D721Med (cell line): ENCODE results near the gene FANCC.

Experiments used
- DNase-seq: peaks from one replicate; pipeline ENCODE4 v3.0.0; 2011; ENCODE audit warnings: low spot score; ENCODE audit not compliant: insufficient read length
- FAIRE-seq: peaks from 2 replicates; lab custom pipeline; 2011; peaks lifted over from hg19 to GRCh38; lab: Jason Lieb, UNC
- CTCF ChIP-seq: IDR thresholded peaks from 2 replicates; pipeline ENCODE4 v1.5.1; 2012; ENCODE audit warnings: mild to moderate bottlenecking, control low read depth; ENCODE audit not compliant: insufficient read depth; ENCODE audit errors: missing control alignments

The FANCC gene

GRCh38 chr9:95099321-95100070 lies 218.0 kb downstream of the FANCC start:
- DNase-seq: no peak
- FAIRE-seq: no peak
- TF ChIP-seq CTCF: no peak

DNA sequence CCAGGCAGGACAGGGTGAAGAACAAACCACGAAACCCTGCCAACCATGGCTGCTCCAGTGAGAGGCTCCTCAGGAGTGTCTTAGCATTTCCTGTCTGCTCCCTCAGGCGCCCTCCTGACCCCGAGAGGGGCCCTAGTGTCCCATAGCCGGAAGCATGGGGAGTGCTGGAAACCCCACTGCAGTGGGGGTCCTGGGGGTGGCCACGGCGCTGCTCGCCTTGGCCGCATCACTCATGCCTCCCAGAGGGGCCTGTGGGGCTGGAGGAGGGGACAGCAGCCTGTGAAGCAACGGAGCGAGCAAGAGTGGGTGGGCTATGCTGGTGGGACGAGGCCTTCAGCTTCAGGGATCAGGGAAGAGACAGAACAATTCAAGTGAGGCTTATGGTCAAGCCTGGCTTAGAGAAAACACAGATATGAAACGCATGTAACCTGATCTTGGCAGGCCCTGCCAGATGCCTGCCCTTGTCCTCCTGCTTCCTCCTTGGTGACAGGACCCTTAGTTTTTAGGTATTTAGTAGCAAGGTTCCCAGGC lies 219.1 kb downstream of the FANCC start:
- DNase-seq: no peak
- TF ChIP-seq CTCF: no peak
- no peak for FAIRE-seq

DNA sequence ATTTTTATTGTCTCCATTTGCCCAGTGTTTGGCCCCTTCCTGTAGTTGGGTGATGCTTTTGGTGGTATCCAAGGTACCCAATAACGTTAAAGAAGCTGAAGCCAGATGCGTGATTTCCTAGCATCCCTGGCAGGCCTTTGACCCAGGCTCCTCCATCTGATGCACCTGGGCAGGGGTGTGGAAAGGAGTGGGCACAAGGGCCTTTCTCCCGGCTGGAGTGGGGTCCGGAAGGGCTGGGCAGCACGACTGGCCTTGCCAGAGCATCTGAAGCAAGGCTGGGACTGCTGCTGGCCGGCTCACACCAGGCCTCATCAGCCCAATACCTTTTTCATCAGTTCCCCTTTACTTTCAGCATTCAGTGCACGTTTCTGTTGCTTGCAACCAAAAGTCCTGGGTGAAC lies 220.2 kb downstream of the FANCC start:
- FAIRE-seq (no peak), DNase-seq (no peak)
- TF ChIP-seq CTCF: no peak

DNA sequence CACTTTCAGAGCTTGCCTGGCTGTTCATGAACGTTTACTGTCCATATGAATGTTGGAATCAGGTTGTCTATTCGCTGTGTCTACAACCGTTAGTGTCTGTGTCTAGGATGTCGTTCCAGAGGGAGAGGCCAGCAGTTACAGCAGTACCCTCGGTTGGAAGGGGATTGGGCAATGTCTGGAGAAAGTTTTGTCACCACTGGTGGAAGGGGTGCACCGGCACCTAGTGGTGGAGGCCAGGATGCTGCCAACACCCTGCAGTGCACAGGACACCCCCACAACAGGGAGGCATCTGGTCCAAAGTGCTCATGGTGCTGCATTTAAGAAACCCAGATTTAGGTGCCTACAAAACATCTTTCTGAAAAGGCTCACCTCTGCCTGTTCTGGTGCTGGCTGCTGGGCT lies 220.7 kb downstream of the FANCC start:
- no peak for FAIRE-seq
- DNase-seq: no peak
- TF ChIP-seq CTCF: no peak

GRCh38 chr9:95096381-95096780 lies 221.1 kb downstream of the FANCC start:
- FAIRE-seq (no peak), DNase-seq (no peak)
- no peak for TF ChIP-seq CTCF

- no peak for TF ChIP-seq CTCF
- no peak for FAIRE-seq
- no peak for DNase-seq
Measured at GRCh38 chr9:95095641-95096355, 221.7 kb downstream of the FANCC start.

DNA sequence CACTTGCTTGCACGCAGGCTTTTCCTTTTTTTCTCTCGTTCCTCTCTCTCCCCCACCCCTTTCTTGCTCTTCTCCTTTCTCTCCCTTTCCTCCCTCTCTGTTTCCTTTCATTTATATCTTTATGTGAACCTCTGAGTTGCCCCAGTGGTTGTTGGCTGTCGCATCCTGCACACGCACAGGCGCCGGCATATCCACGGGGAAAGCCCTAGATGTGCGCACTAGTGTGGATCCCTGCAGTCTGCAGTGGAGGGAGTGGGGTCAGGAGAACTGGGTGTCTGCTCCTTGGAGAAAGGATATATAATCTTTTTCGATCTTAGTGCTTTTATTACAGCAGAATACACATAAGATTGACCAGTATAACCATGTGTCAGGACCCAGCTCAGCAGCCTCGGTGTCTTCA lies 223.5 kb downstream of the FANCC start:
- FAIRE-seq (no peak), DNase-seq (no peak)
- TF ChIP-seq CTCF: no peak
